ENCODE results near the gene COL13A1. TPM values are rescaled to one million over a fixed set of nuclear protein-coding genes. Genes with fewer than 3 reads are reported as not detected.

Gene COL13A1
- total and polyA plus RNA-seq, 2 experiments from 2014 or later, result 5.2 to 8.6 TPM

GRCh38 chr10:69896606-69897231 is 95.0 kb downstream of the COL13A1 start:
- peaks cover 39% of the 10 kb centered on the region for H3K4me1 Mint-ChIP-seq
- TF ChIP-seq POLR2AphosphoS5 (IDR thresholded peaks at IDR 0.05; ENCODE audit: low read depth) (no peak), CREB1 (CRISPR knock-in tag; IDR thresholded peaks at IDR 0.05; ENCODE audit: low read depth) (no peak), STAT1 (IDR thresholded peaks at IDR 0.05; ENCODE audit: unreplicated experiment) (no peak), ZNF462 (CRISPR knock-in tag; IDR thresholded peaks at IDR 0.05) (no peak), CTCF (conservative IDR thresholded peaks at IDR 0.05; ENCODE audit: low read depth in 2 of 2) (no peak), EZH2phosphoT487 (IDR thresholded peaks at IDR 0.05; ENCODE audit: unreplicated experiment) (no peak), EZH2 (IDR thresholded peaks at IDR 0.05; ENCODE audit: low read depth, unreplicated experiment) (no peak), ETS1 (IDR thresholded peaks at IDR 0.05) (no peak), ZNF114 (CRISPR knock-in tag; IDR thresholded peaks at IDR 0.05) (no peak)
- TF ChIP-seq, protein P1, sequence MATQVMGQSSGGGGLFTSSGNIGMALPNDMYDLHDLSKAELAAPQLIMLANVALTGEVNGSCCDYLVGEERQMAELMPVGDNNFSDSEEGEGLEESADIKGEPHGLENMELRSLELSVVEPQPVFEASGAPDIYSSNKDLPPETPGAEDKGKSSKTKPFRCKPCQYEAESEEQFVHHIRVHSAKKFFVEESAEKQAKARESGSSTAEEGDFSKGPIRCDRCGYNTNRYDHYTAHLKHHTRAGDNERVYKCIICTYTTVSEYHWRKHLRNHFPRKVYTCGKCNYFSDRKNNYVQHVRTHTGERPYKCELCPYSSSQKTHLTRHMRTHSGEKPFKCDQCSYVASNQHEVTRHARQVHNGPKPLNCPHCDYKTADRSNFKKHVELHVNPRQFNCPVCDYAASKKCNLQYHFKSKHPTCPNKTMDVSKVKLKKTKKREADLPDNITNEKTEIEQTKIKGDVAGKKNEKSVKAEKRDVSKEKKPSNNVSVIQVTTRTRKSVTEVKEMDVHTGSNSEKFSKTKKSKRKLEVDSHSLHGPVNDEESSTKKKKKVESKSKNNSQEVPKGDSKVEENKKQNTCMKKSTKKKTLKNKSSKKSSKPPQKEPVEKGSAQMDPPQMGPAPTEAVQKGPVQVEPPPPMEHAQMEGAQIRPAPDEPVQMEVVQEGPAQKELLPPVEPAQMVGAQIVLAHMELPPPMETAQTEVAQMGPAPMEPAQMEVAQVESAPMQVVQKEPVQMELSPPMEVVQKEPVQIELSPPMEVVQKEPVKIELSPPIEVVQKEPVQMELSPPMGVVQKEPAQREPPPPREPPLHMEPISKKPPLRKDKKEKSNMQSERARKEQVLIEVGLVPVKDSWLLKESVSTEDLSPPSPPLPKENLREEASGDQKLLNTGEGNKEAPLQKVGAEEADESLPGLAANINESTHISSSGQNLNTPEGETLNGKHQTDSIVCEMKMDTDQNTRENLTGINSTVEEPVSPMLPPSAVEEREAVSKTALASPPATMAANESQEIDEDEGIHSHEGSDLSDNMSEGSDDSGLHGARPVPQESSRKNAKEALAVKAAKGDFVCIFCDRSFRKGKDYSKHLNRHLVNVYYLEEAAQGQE (IDR thresholded peaks at IDR 0.05; ENCODE audit: unreplicated experiment), result no peak
- no peak overlapping the region for H2AFZ ChIP-seq
- no peaks in the 10 kb centered on the region for H3F3A ChIP-seq (replicated peaks; ENCODE audit: low read depth)
- no peaks in the 10 kb centered on the region for H3K79me2 ChIP-seq (replicated peaks; ENCODE audit: insufficient read depth)
- no peaks in the 10 kb centered on the region; the same call in 2 of the 3 replicates for H3K36me3 Mint-ChIP-seq (ENCODE audit: low read depth)
- H3K9me3 Mint-ChIP-seq, result no peaks in the 10 kb centered on the region
- no peaks in the 10 kb centered on the region for H3K27me3 ChIP-seq (ENCODE audit: insufficient read depth)
- peaks cover 14% of the 10 kb centered on the region for H3K4me1 ChIP-seq (ENCODE audit: insufficient read depth)
- H3K4me3 ChIP-seq, result no peak overlapping the region
- no peaks in the 10 kb centered on the region for H4K20me1 ChIP-seq (replicated peaks; ENCODE audit: insufficient read depth)
- peaks cover 23% of the 10 kb centered on the region for H3K27me3 Mint-ChIP-seq (ENCODE audit: insufficient read depth, low read depth, poor library complexity)
- H3K27ac Mint-ChIP-seq, result 0 out of 2 replicates have a peak overlapping the region, but pooled peaks have one; percentile 31
- no peak overlapping the region for H3K4me2 ChIP-seq
- no peak overlapping the region; the same call in 2 of the 3 replicates for H3K4me3 Mint-ChIP-seq
- peak; percentile 72 for ATAC-seq
- no peaks in the 10 kb centered on the region for H3K36me3 ChIP-seq (ENCODE audit: insufficient read depth)
- H3K9me2 ChIP-seq (ENCODE audit: insufficient read depth), result no peaks in the 10 kb centered on the region
- DNase-seq (ENCODE audit: low spot score), result no peak
- no peak overlapping the region for H3K27ac ChIP-seq (ENCODE audit: low read depth)
